GM19193 (cell line): ENCODE data around the gene KRTAP5-11.

Experiments used
- POLR2A ChIP-seq: IDR thresholded peaks from 4 replicates; pipeline ENCODE4 v1.6.1; 2011; ENCODE audit not compliant: insufficient read depth, insufficient read length; ENCODE audit errors: extremely low read depth

The KRTAP5-11 gene

GRCh38 chr11:71537537-71537936 is 45.1 kb downstream of the KRTAP5-11 start:
- TF ChIP-seq POLR2A: no peak

GRCh38 chr11:71535825-71536224 is 46.9 kb downstream of the KRTAP5-11 start:
- no peak for TF ChIP-seq POLR2A

- no peak for TF ChIP-seq POLR2A
Measured at GRCh38 chr11:71532036-71532610, 50.6 kb downstream of the KRTAP5-11 start.
